B cell (primary cell): ENCODE data around the gene ZBTB21. TPM values are rescaled to one million over a fixed set of nuclear protein-coding genes. Genes with fewer than 3 reads are reported as not detected.

ENCODE experiments used
- ATAC-seq: fragments of 200-7000 bp; cut with Tn5 transposase; one replicate; pipeline ENCODE4 v1.10.0; 2021; ENCODE audit warnings: low read depth, mild to moderate bottlenecking, moderate number of reproducible peaks, moderate library complexity
- CTCF ChIA-PET: fragments of 350-600 bp; sonication (Branson Sonifier 250); formaldehyde crosslinking; loops from one replicate; lab custom pipeline; 2021; ENCODE audit warnings: antibody characterized with exemption, inconsistent platforms; lab: Charles Lee
- POLR2A ChIA-PET: fragments of 350-600 bp; sonication (Branson Sonifier 250); formaldehyde crosslinking; loops from one replicate; lab custom pipeline; 2021; ENCODE audit warnings: antibody characterized with exemption; lab: Charles Lee
- DNase-seq: peaks from one replicate; pipeline ENCODE4 v3.0.0; 2013
- H2AFZ ChIP-seq: 2 replicates; pipeline ENCODE4 v1.6.1; 2012; ENCODE audit warnings: mild to moderate bottlenecking, low read depth, low read length; ENCODE audit not compliant: insufficient read depth, poor library complexity, severe bottlenecking
- H3K27ac ChIP-seq, 2 donors: 1 replicate in 1 of 2; 2 replicates in 1 of 2; pipeline ENCODE4 v1.5.1; 2012 to 2013; ENCODE audit warnings: low read length in 2 of 2, mild to moderate bottlenecking in 2 of 2, moderate library complexity in 1 of 2
- H3K27me3 ChIP-seq, 4 experiments: fragments of 200-600 bp in 1 of 4; sonication (generic) in 1 of 4; replicated peaks in 1 of 4; 1 replicate in 2 of 4; 2 replicates in 2 of 4; pipeline versions ENCODE4 v1.6.1 to v1.7.0; 2013 to 2016; ENCODE audit warnings: low read length in 3 of 4, mild to moderate bottlenecking in 2 of 4, mixed read lengths in 1 of 4, moderate library complexity in 1 of 4; ENCODE audit not compliant: insufficient read depth in 4 of 4, control insufficient read depth in 3 of 4; ENCODE audit errors: control extremely low read depth in 1 of 4
- H3K36me3 ChIP-seq, 2 experiments: replicated peaks in 1 of 2; 1 replicate in 1 of 2; 2 replicates in 1 of 2; pipeline versions ENCODE4 v1.6.1 to v1.7.1; 2013; ENCODE audit warnings: low read length in 1 of 2; ENCODE audit not compliant: insufficient read depth in 2 of 2, control insufficient read depth in 1 of 2; ENCODE audit errors: control extremely low read depth in 1 of 2, extremely low read depth in 1 of 2
- H3K4me1 ChIP-seq, 2 donors: fragments of 200-600 bp in 1 of 2; sonication (generic) in 1 of 2; 1 replicate in 1 of 2; 2 replicates in 1 of 2; pipeline versions ENCODE4 v1.5.1 to v1.6.1; 2013 to 2017; ENCODE audit warnings: low read length in 2 of 2; ENCODE audit not compliant: control insufficient read depth in 2 of 2, insufficient read depth in 2 of 2
- H3K4me2 ChIP-seq: replicated peaks from 2 replicates; pipeline ENCODE3; 2012; ENCODE audit warnings: mild to moderate bottlenecking, low read depth, low read length; ENCODE audit not compliant: poor library complexity, severe bottlenecking
- H3K4me3 ChIP-seq, 5 experiments: fragments of 200-600 bp in 1 of 5; sonication (generic) in 1 of 5; 1 replicate in 3 of 5; 2 replicates in 2 of 5; pipeline versions ENCODE4 v1.5.1 to v1.7.0; 2011 to 2016; ENCODE audit warnings: low read length in 4 of 5, mild to moderate bottlenecking in 4 of 5, low read depth in 2 of 5, control low read depth in 1 of 5, moderate library complexity in 1 of 5; ENCODE audit not compliant: insufficient read depth in 1 of 5; ENCODE audit errors: control extremely low read depth in 1 of 5, extremely low read depth in 1 of 5
- H3K79me2 ChIP-seq: fragments of 200-600 bp; sonication (generic); one replicate; pipeline ENCODE4 v1.6.0; 2016; ENCODE audit warnings: low read length; ENCODE audit not compliant: control insufficient read depth, insufficient read depth
- H3K9ac ChIP-seq: fragments of 200-600 bp; sonication (generic); 2 replicates; pipeline ENCODE4 v1.6.1; 2017; ENCODE audit warnings: mild to moderate bottlenecking, low read length, moderate library complexity
- H3K9me3 ChIP-seq, 3 donors: one replicate each; pipeline versions ENCODE4 v1.6.1 to v1.7.1; 2013; ENCODE audit warnings: low read length in 2 of 3; ENCODE audit not compliant: control insufficient read depth in 2 of 3, insufficient read depth in 1 of 3; ENCODE audit errors: control extremely low read depth in 1 of 3
- H4K20me1 ChIP-seq: 2 replicates; pipeline ENCODE4 v1.6.0; 2012; ENCODE audit warnings: mild to moderate bottlenecking, low read length; ENCODE audit not compliant: insufficient read depth, control insufficient read depth, poor library complexity, severe bottlenecking
- H3K27ac Mint-ChIP-seq: one replicate; pipeline ENCODE4 v1.8.0; 2021; ENCODE audit warnings: mixed read lengths
- H3K27me3 Mint-ChIP-seq: one replicate; pipeline ENCODE4 v1.8.0; 2021; ENCODE audit warnings: mixed read lengths
- H3K4me1 Mint-ChIP-seq: one replicate; pipeline ENCODE4 v1.8.0; 2021; ENCODE audit warnings: mixed read lengths
- H3K4me3 Mint-ChIP-seq: one replicate; pipeline ENCODE4 v1.8.0; 2021; ENCODE audit warnings: mixed read lengths
- H3K9me3 Mint-ChIP-seq: one replicate; pipeline ENCODE4 v1.8.0; 2022; ENCODE audit warnings: mixed read lengths; ENCODE audit not compliant: insufficient read depth
- CTCF ChIP-seq: fragments of 200-600 bp; IDR thresholded peaks from one replicate; pipeline ENCODE4 v1.8.0; 2022; ENCODE audit warnings: antibody characterized with exemption, mild to moderate bottlenecking
- EZH2 ChIP-seq: IDR thresholded peaks from 2 replicates; pipeline ENCODE4 v1.6.1; 2012; ENCODE audit warnings: borderline replicate concordance, low read depth, mild to moderate bottlenecking, moderate library complexity, low read length; ENCODE audit not compliant: insufficient read depth, poor library complexity, severe bottlenecking
- WGBS: methylation state at CpG from one replicate; pipeline ENCODE4 v1.1.5; 2013; ENCODE audit warnings: missing lambda C conversion rate; ENCODE audit not compliant: insufficient coverage; 5-methylcytosine and 5-hydroxymethylcytosine counted together
- intact Hi-C: fragments of 100-400 bp; cut with micrococcal nuclease; formaldehyde crosslinking; loops from one replicate; pipeline ENCODE4 v1.10.0; 2022
- polyA plus RNA-seq: library from polyadenylated mRNA; depleted of rRNA; stranded (reverse); fragments of >200 nt; gene quantifications from 2 replicates; pipeline ENCODE4 v1.2.3, GENCODE V29; 2012
- total RNA-seq, 2 donors: library from RNA; stranded (reverse); fragments of 120-200 nt in 1 of 2; gene quantifications; 1 replicate in 1 of 2; 2 replicates in 1 of 2; pipeline versions ENCODE4 v1.2.3 to v1.2.4, GENCODE V29; 2013 to 2022

The ZBTB21 gene
- total and polyA plus RNA-seq, 2 donors (not counting 1 experiment from before 2014, with no cell fraction given) = 12.4 to 40.1 TPM

- WGBS = 96% methylated on average over 16 of the region's 16 CpGs
- no peak overlapping the region for H3K27ac ChIP-seq
- Mint-ChIP-seq H3K27ac (no peak overlapping the region), H3K27me3 (no peaks in the 10 kb centered on the region), H3K9me3 (no peaks in the 10 kb centered on the region), H3K4me3 (no peak overlapping the region), H3K4me1 (no peaks in the 10 kb centered on the region)
- DNase-seq (no peak), ATAC-seq (no peak)
- intact Hi-C loops = no loop called here
- H3K4me1 ChIP-seq = no peaks in the 10 kb centered on the region
- CTCF ChIA-PET = no interaction called here
- H4K20me1 ChIP-seq = no peaks in the 10 kb centered on the region
- no peak overlapping the region for H3K4me3 ChIP-seq
- H3K9me3 ChIP-seq = peaks cover 0 to 10% (median 8%) of the 10 kb centered on the region in 3 donors
- peaks cover 0 to 34% of the 10 kb centered on the region in 2 experiments for H3K36me3 ChIP-seq
- H2AFZ ChIP-seq = no peak overlapping the region
- H3K79me2 ChIP-seq = peaks cover 4% of the 10 kb centered on the region
- TF ChIP-seq CTCF (no peak), EZH2 (no peak)
- H3K9ac ChIP-seq = no peak overlapping the region
- H3K27me3 ChIP-seq = no peaks in the 10 kb centered on the region
- no peak overlapping the region for H3K4me2 ChIP-seq
- POLR2A ChIA-PET = no interaction called here
These were observed 18.5 kb downstream of the ZBTB21 start for GRCh38 chr21:41991659-41992058.

DNA sequence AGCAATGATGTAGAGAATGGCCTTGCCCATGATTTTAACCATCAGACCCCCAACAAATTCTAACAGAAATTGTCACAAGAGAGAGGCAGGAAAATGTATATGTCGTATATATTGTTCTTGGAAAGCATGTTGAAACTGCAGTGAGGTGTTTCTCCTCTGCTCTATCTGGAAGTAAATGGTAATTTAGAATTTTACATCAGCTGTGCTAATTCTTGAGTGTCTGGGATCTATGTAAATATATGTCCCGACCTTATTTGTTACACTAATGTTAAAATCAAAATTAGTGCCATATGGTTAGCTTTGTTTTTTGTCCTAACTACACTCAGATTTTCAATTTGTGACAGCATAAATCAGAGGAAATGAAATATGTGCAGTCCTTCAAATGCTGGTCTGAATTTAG lies 20.5 kb downstream of the ZBTB21 start:
- H2AFZ ChIP-seq = no peak overlapping the region
- Mint-ChIP-seq H3K4me3 (no peak overlapping the region), H3K4me1 (no peaks in the 10 kb centered on the region), H3K27ac (no peak overlapping the region), H3K27me3 (no peaks in the 10 kb centered on the region), H3K9me3 (no peaks in the 10 kb centered on the region)
- TF ChIP-seq CTCF (no peak), EZH2 (no peak)
- intact Hi-C loops = no loop called here
- ATAC-seq (no peak), DNase-seq (no peak)
- WGBS = no CpG with 5 or more reads among the region's 2 CpGs
- no peak overlapping the region for H3K9ac ChIP-seq
- H3K4me3 ChIP-seq = no peak overlapping the region
- no peaks in the 10 kb centered on the region for H3K9me3 ChIP-seq
- peaks cover 0 to 31% of the 10 kb centered on the region in 2 experiments for H3K36me3 ChIP-seq
- H3K4me2 ChIP-seq = no peak overlapping the region
- POLR2A ChIA-PET = no interaction called here
- H3K79me2 ChIP-seq = no peaks in the 10 kb centered on the region
- H3K4me1 ChIP-seq = no peaks in the 10 kb centered on the region
- H3K27ac ChIP-seq = no peak overlapping the region
- CTCF ChIA-PET = no interaction called here
- no peaks in the 10 kb centered on the region for H3K27me3 ChIP-seq
- H4K20me1 ChIP-seq = no peaks in the 10 kb centered on the region
